Thoracic aorta (tissue), 2 donors: ENCODE data around the gene KCNH2. TPM values are rescaled to one million over a fixed set of nuclear protein-coding genes. Genes with fewer than 3 reads are reported as not detected.

Source experiments
- ATAC-seq: fragments of 150-250 bp; one replicate; pipeline ENCODE4 v1.8.0; 2017; ENCODE audit warnings: low read depth; ENCODE audit not compliant: insufficient number of reproducible peaks, low FRiP score
- DNase-seq: peaks from one replicate; pipeline ENCODE4 v3.0.0-alpha.2; 2020; ENCODE audit warnings: low spot score
- H3K27ac ChIP-seq, 2 donors: fragments of 200-600 bp; sonication (generic); 1 replicate in 1 of 2; 2 replicates in 1 of 2; pipeline ENCODE4 v1.5.1; 2016; ENCODE audit warnings: mild to moderate bottlenecking in 2 of 2, moderate library complexity in 2 of 2
- H3K27me3 ChIP-seq: fragments of 200-600 bp; sonication (generic); replicated peaks from 2 replicates; pipeline ENCODE4 v1.6.0; 2016; ENCODE audit warnings: mild to moderate bottlenecking; ENCODE audit not compliant: insufficient read depth
- H3K36me3 ChIP-seq: fragments of 200-600 bp; sonication (generic); one replicate; pipeline ENCODE4 v1.5.1; 2016
- H3K4me1 ChIP-seq, 2 donors: fragments of 200-600 bp; sonication (generic); 1 replicate in 1 of 2; 2 replicates in 1 of 2; pipeline versions ENCODE4 v1.5.1 to v1.6.0; 2016; ENCODE audit warnings: low read depth in 2 of 2, mild to moderate bottlenecking in 1 of 2; ENCODE audit not compliant: control insufficient read depth in 1 of 2
- H3K4me3 ChIP-seq: fragments of 200-600 bp; sonication (generic); 2 replicates; pipeline ENCODE4 v1.5.1; 2016; ENCODE audit warnings: mild to moderate bottlenecking
- H3K9me3 ChIP-seq: fragments of 200-600 bp; sonication (generic); 2 replicates; pipeline ENCODE4 v1.5.1; 2016
- CTCF ChIP-seq: fragments of 200-600 bp; sonication (generic); IDR thresholded peaks from one replicate; pipeline ENCODE4 v1.5.1; 2019; ENCODE audit warnings: antibody characterized with exemption
- total RNA-seq, 2 donors: library from RNA; depleted of rRNA; stranded (reverse); fragments of >200 nt; gene quantifications; one replicate each; pipeline versions ENCODE4 v1.1.0 to v1.2.3, GENCODE V29; 2016

The KCNH2 gene
- total RNA-seq, 2 donors from 2014 or later: 1.2 TPM; not detected in 1

GRCh38 chr7:150942001-150942590, 36.0 kb downstream of the KCNH2 start:
- H3K27ac ChIP-seq: no peak overlapping the region
- ATAC-seq: no peak
- H3K4me3 ChIP-seq: no peak overlapping the region
- H3K4me1 ChIP-seq: peaks cover 0 to 9% of the 10 kb centered on the region in 2 donors
- H3K27me3 ChIP-seq: no peaks in the 10 kb centered on the region
- H3K9me3 ChIP-seq: no peaks in the 10 kb centered on the region
- no peak for DNase-seq
- H3K36me3 ChIP-seq: no peaks in the 10 kb centered on the region
- no peak for TF ChIP-seq CTCF

- Histone ChIP-seq H3K4me3 (no peak overlapping the region), H3K4me1 (peaks cover 0 to 9% of the 10 kb centered on the region in 2 donors), H3K9me3 (no peaks in the 10 kb centered on the region), H3K36me3 (no peaks in the 10 kb centered on the region), H3K27me3 (no peaks in the 10 kb centered on the region), H3K27ac (no peak overlapping the region)
- TF ChIP-seq CTCF: no peak
- ATAC-seq (no peak), DNase-seq (no peak)
These were observed 36.6 kb downstream of the KCNH2 start for GRCh38 chr7:150941351-150942000.

- Histone ChIP-seq H3K4me1 (peaks cover 0 to 9% of the 10 kb centered on the region in 2 donors), H3K4me3 (no peak overlapping the region), H3K27me3 (no peaks in the 10 kb centered on the region), H3K27ac (no peak overlapping the region), H3K9me3 (no peaks in the 10 kb centered on the region), H3K36me3 (no peaks in the 10 kb centered on the region)
- ATAC-seq (no peak), DNase-seq (no peak)
- no peak for TF ChIP-seq CTCF
These were observed 37.6 kb downstream of the KCNH2 start for GRCh38 chr7:150940431-150941102.

- no peaks in the 10 kb centered on the region for H3K27me3 ChIP-seq
- no peak for TF ChIP-seq CTCF
- H3K4me3 ChIP-seq: no peak overlapping the region
- H3K9me3 ChIP-seq: no peaks in the 10 kb centered on the region
- DNase-seq (no peak), ATAC-seq (no peak)
- H3K4me1 ChIP-seq: peaks cover 0 to 9% of the 10 kb centered on the region in 2 donors
- no peaks in the 10 kb centered on the region for H3K36me3 ChIP-seq
- H3K27ac ChIP-seq: no peak overlapping the region
These were observed 38.7 kb downstream of the KCNH2 start for GRCh38 chr7:150939466-150939865.

GRCh38 chr7:150939052-150939451, 39.1 kb downstream of the KCNH2 start:
- H3K27ac ChIP-seq: no peak overlapping the region
- H3K36me3 ChIP-seq: no peaks in the 10 kb centered on the region
- H3K27me3 ChIP-seq: no peaks in the 10 kb centered on the region
- no peak overlapping the region for H3K4me3 ChIP-seq
- H3K9me3 ChIP-seq: no peaks in the 10 kb centered on the region
- H3K4me1 ChIP-seq: peaks cover 0 to 9% of the 10 kb centered on the region in 2 donors
- no peak for TF ChIP-seq CTCF
- ATAC-seq: no peak
- no peak for DNase-seq
